Measurements from ENCODE around the gene EYS. TPM values are rescaled to one million over a fixed set of nuclear protein-coding genes. Genes with fewer than 3 reads are reported as not detected.
"Not testable (repeated sequence)": the region's sequence is repeated elsewhere in the genome, so short reads cannot be mapped to it uniquely, and the experiment has no call there.

The EYS gene
- total RNA-seq, 4 donors from 2014 or later = 0.12 to 1.4 (median 0.22) TPM

DNA sequence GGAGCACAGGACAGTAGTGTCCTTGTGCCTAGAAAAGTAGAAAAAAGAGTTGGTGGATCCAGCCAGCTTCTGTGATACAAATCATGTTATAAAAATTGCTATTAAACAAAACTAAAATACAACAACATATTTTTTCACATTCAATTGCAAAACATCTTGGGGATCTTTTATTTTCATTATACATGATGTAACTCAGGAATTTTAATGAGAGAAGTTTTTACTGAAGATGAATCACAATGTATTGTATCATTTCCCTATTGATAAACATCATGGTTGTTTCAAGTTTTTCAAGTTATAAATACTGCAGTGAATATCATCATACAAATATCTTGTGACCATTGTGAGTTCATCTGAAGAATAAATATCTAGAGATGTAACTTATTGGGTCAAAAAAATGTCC, 1463.4 kb downstream of the EYS start:
- TF ChIP-seq, protein P1, sequence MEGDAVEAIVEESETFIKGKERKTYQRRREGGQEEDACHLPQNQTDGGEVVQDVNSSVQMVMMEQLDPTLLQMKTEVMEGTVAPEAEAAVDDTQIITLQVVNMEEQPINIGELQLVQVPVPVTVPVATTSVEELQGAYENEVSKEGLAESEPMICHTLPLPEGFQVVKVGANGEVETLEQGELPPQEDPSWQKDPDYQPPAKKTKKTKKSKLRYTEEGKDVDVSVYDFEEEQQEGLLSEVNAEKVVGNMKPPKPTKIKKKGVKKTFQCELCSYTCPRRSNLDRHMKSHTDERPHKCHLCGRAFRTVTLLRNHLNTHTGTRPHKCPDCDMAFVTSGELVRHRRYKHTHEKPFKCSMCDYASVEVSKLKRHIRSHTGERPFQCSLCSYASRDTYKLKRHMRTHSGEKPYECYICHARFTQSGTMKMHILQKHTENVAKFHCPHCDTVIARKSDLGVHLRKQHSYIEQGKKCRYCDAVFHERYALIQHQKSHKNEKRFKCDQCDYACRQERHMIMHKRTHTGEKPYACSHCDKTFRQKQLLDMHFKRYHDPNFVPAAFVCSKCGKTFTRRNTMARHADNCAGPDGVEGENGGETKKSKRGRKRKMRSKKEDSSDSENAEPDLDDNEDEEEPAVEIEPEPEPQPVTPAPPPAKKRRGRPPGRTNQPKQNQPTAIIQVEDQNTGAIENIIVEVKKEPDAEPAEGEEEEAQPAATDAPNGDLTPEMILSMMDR (IDR thresholded peaks at IDR 0.05) = no peak
- DNase-seq (ENCODE audit: low spot score) (no peak), ATAC-seq (ENCODE audit: low FRiP score) (no peak)

DNA sequence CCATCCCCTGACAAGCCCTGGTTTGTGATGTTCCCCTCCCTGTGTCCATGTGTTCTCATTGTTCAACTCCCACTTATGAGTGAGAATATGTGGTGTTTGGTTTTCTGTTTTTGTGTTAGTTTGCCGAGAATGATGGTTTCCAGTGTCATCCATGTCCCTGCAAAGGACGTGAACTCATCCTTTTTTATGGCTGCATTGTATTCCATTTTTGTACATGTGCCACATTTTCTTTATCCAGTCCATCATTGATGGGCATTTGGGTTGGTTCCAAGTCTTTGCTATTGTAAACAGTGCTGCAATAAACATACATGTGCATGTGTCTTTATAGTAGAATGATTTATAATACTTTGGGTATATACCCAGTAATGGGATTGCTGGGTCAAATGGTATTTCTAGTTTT, 1468.1 kb downstream of the EYS start:
- not testable (repeated sequence) for DNase-seq (ENCODE audit: low spot score); ATAC-seq (ENCODE audit: low FRiP score)

DNA sequence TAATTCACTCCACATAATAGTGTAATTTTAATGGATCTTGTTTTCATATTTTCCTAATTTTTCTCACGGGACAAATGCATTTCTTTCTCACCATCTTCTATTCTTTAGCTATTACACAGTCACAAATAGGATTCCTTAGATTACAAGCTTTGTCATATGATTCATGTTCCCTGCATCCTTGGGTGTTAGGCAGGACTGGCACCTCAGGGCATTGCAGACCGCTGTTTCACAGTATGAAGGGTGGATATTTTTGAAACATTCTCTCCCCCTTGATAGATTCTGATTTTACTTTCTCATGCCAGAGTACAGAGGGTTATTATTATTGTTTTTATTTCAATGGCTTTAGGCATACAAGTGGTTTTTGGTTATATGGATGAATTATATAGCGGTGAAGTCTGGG, 1469.0 kb downstream of the EYS start:
- ATAC-seq (ENCODE audit: low FRiP score) = no peak
- TF ChIP-seq, protein P1 (IDR thresholded peaks at IDR 0.05) = no peak
- DNase-seq (ENCODE audit: low spot score) = no peak

DNA sequence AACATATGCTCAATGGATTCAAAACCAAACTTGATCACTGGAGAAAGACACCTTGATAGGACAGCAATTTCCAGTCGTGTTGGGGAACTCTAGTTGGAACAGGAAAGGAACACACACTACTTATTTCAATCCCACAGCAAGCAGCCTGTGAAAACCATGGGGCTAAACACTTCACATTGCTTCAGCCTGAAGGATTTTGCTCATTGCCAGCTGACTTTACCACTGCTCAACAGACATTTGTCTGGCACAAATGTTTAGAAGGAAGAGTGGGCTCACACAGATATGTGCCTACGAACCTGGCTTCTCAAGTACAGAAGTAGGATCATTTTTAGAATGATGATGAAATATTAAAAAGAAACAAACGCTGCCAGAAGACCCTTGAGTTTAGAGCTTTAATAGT, 1473.3 kb downstream of the EYS start:
- DNase-seq (ENCODE audit: low spot score) (no peak), ATAC-seq (ENCODE audit: low FRiP score) (no peak)
- TF ChIP-seq, protein P1 (IDR thresholded peaks at IDR 0.05) = no peak

DNA sequence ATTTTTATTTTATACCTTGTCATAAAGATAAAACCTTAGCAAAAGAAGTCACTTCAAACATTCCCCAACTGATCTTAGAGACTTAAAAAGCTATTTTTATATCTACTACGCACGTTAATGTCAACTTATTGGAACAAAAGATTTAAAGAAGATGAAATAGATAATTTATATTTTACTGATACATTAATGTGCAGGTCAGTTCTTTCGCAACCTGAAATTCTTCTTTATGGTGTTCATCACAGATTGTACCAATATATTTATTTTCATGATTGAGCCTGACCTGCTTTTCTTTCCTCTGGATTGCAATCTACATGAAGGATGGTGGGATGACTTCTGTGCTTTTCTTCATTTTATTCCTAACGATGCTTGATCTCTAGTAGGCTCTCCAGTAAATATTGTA, 1475.1 kb downstream of the EYS start:
- ATAC-seq (ENCODE audit: low FRiP score) (no peak), DNase-seq (ENCODE audit: low spot score) (no peak)
- TF ChIP-seq, protein P1 (IDR thresholded peaks at IDR 0.05) = no peak

DNA sequence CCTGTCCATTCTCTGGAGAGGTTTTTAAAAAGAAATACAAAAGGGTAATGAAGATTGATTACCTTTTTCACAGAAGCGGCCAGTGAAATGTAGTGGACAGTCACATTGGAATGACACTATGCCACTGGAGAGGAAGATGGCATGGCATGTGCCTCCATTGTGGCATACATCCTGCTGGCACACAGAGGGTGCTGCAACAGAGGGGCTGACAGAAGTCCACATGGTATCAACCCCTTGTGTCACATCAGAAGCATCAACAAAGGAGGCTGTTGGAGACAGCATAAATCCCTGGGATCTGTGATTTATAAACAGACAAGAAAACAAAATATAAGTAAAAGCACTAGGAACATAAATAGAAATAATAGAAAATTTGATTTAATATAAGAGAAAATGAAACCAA, 1476.5 kb downstream of the EYS start:
- no peak for ATAC-seq (ENCODE audit: low FRiP score)
- TF ChIP-seq, protein P1 (IDR thresholded peaks at IDR 0.05) = no peak

DNA sequence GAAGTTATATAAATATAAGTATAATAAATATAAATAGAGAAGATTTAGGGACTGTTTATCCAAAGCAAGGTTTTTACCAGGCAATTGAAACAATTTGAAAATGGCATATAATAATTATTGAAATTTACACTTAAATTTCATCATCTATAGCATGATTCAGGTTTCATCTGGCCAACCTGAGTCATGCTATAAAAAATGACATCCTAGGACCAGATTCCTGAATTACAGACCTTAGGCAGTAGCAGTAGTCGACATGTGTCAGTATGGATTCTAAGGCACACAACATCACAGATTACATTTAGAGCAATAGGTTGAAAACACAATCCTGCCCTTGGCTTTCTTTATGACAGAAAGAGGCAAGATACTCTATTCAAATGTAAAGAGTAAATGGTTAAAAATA, 1479.2 kb downstream of the EYS start:
- DNase-seq (ENCODE audit: low spot score) = no peak
- TF ChIP-seq, protein P1 (IDR thresholded peaks at IDR 0.05) = no peak
- no peak for ATAC-seq (ENCODE audit: low FRiP score)

More for the DNA sequence above, 1476.5 kb downstream of the EYS start:
- no peak for DNase-seq (ENCODE audit: low spot score)

DNA sequence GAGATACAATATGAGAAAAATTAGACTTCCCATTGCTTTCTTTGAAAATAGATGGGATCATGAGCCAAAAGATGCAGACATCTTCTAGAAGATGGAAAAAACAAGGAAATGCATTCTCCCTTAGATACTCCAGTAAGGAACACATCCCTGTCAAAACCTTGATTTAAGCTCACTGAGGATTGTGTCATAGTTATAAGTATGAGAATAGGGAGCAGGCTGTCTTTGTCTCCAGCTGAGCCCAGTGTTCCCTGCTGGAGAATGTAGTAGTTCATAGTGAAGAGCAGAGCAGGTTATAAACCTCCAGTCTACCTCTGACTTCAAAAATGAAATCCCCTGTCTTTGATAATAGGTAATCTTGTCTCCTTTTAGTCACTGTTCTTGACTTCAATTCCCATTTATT, 1481.5 kb downstream of the EYS start:
- ATAC-seq (ENCODE audit: low FRiP score) = no peak
- DNase-seq (ENCODE audit: low spot score) = no peak
- TF ChIP-seq, protein P1 (IDR thresholded peaks at IDR 0.05) = no peak

Measured in omental fat pad (tissue), 4 donors.